ENCODE measurements around the gene COLQ. TPM values are rescaled to one million over a fixed set of nuclear protein-coding genes. Genes with fewer than 3 reads are reported as not detected.
"Not testable (repeated sequence)": the region's sequence is repeated elsewhere in the genome, so short reads cannot be mapped to it uniquely, and the experiment has no call there.

The COLQ gene
- total and polyA plus RNA-seq, 9 donors: 15.9 to 42.8 (median 32.8) TPM

GRCh38 chr3:15496341-15496664 lies 25.2 kb downstream of the COLQ start:
- no peaks in the 10 kb centered on the region for H3K9me3 ChIP-seq (replicated peaks; ENCODE audit: control insufficient read depth, low read depth, low read length)
- WGBS (ENCODE audit: insufficient coverage): 69% methylated on average over 6 of the region's 8 CpGs
- DNase-seq: peak; percentile 44
- no peaks in the 10 kb centered on the region for H3K27me3 ChIP-seq (ENCODE audit: control insufficient read depth, insufficient read depth, low read length)
- H3K4me1 ChIP-seq (ENCODE audit: control insufficient read depth, insufficient read depth, low read length): peaks cover 52% of the 10 kb centered on the region
- peak overlapping the region; percentile 65 for H3K27ac ChIP-seq (ENCODE audit: low read length)
- H3K36me3 ChIP-seq (ENCODE audit: control insufficient read depth, insufficient read depth, low read length): no peaks in the 10 kb centered on the region
- no peak overlapping the region for H3K4me3 ChIP-seq (ENCODE audit: low read length)

- H3K27ac ChIP-seq (ENCODE audit: low read length): peak overlapping the region; percentile 65
- H3K4me1 ChIP-seq (ENCODE audit: control insufficient read depth, insufficient read depth, low read length): peaks cover 46% of the 10 kb centered on the region
- DNase-seq: no peak
- H3K27me3 ChIP-seq (ENCODE audit: control insufficient read depth, insufficient read depth, low read length): no peaks in the 10 kb centered on the region
- WGBS (ENCODE audit: insufficient coverage): 37% methylated on average over 3 of the region's 9 CpGs
- no peaks in the 10 kb centered on the region for H3K36me3 ChIP-seq (ENCODE audit: control insufficient read depth, insufficient read depth, low read length)
- no peak overlapping the region for H3K4me3 ChIP-seq (ENCODE audit: low read length)
- no peaks in the 10 kb centered on the region for H3K9me3 ChIP-seq (replicated peaks; ENCODE audit: control insufficient read depth, low read depth, low read length)
These were observed 25.8 kb downstream of the COLQ start for GRCh38 chr3:15495461-15496340.

GRCh38 chr3:15493436-15493835 lies 28.1 kb downstream of the COLQ start:
- Histone ChIP-seq H3K9me3 (replicated peaks; ENCODE audit: control insufficient read depth, low read depth, low read length) (no peaks in the 10 kb centered on the region), H3K4me1 (ENCODE audit: control insufficient read depth, insufficient read depth, low read length) (peaks cover 36% of the 10 kb centered on the region), H3K27ac (ENCODE audit: low read length) (no peak overlapping the region), H3K27me3 (ENCODE audit: control insufficient read depth, insufficient read depth, low read length) (no peaks in the 10 kb centered on the region), H3K4me3 (ENCODE audit: low read length) (no peak overlapping the region), H3K36me3 (ENCODE audit: control insufficient read depth, insufficient read depth, low read length) (no peaks in the 10 kb centered on the region)
- 91% methylated on average over 5 of the region's 5 CpGs for WGBS (ENCODE audit: insufficient coverage)
- no peak for DNase-seq

GRCh38 chr3:15492847-15493360 lies 28.6 kb downstream of the COLQ start:
- no peaks in the 10 kb centered on the region for H3K27me3 ChIP-seq (ENCODE audit: control insufficient read depth, insufficient read depth, low read length)
- H3K9me3 ChIP-seq (replicated peaks; ENCODE audit: control insufficient read depth, low read depth, low read length): no peaks in the 10 kb centered on the region
- H3K27ac ChIP-seq (ENCODE audit: low read length): no peak overlapping the region
- 69% methylated on average over 2 of the region's 4 CpGs for WGBS (ENCODE audit: insufficient coverage)
- H3K4me1 ChIP-seq (ENCODE audit: control insufficient read depth, insufficient read depth, low read length): peaks cover 31% of the 10 kb centered on the region
- no peaks in the 10 kb centered on the region for H3K36me3 ChIP-seq (ENCODE audit: control insufficient read depth, insufficient read depth, low read length)
- H3K4me3 ChIP-seq (ENCODE audit: low read length): no peak overlapping the region
- DNase-seq: no peak

- no peaks in the 10 kb centered on the region for H3K9me3 ChIP-seq (replicated peaks; ENCODE audit: control insufficient read depth, low read depth, low read length)
- H3K36me3 ChIP-seq (ENCODE audit: control insufficient read depth, insufficient read depth, low read length): peaks cover 14% of the 10 kb centered on the region
- H3K27ac ChIP-seq (ENCODE audit: low read length): no peak overlapping the region
- H3K4me1 ChIP-seq (ENCODE audit: control insufficient read depth, insufficient read depth, low read length): peaks cover 19% of the 10 kb centered on the region
- 93% methylated on average over 8 of the region's 8 CpGs for WGBS (ENCODE audit: insufficient coverage)
- no peaks in the 10 kb centered on the region for H3K27me3 ChIP-seq (ENCODE audit: control insufficient read depth, insufficient read depth, low read length)
- no peak overlapping the region for H3K4me3 ChIP-seq (ENCODE audit: low read length)
- no peak for DNase-seq
These were observed 30.4 kb downstream of the COLQ start for GRCh38 chr3:15491143-15491542.

- DNase-seq: no peak
- H3K4me1 ChIP-seq (ENCODE audit: control insufficient read depth, insufficient read depth, low read length): peaks cover 12% of the 10 kb centered on the region
- H3K4me3 ChIP-seq (ENCODE audit: low read length): no peak overlapping the region
- H3K27me3 ChIP-seq (ENCODE audit: control insufficient read depth, insufficient read depth, low read length): no peaks in the 10 kb centered on the region
- peaks cover 20% of the 10 kb centered on the region for H3K36me3 ChIP-seq (ENCODE audit: control insufficient read depth, insufficient read depth, low read length)
- H3K9me3 ChIP-seq (replicated peaks; ENCODE audit: control insufficient read depth, low read depth, low read length): no peaks in the 10 kb centered on the region
- 80% methylated on average over 1 of the region's 2 CpGs for WGBS (ENCODE audit: insufficient coverage)
- H3K27ac ChIP-seq (ENCODE audit: low read length): no peak overlapping the region
These were observed 31.3 kb downstream of the COLQ start for GRCh38 chr3:15490158-15490557.

- H3K9me3 ChIP-seq (replicated peaks; ENCODE audit: control insufficient read depth, low read depth, low read length): no peaks in the 10 kb centered on the region
- H3K4me1 ChIP-seq (ENCODE audit: control insufficient read depth, insufficient read depth, low read length): no peaks in the 10 kb centered on the region
- no peaks in the 10 kb centered on the region for H3K27me3 ChIP-seq (ENCODE audit: control insufficient read depth, insufficient read depth, low read length)
- H3K36me3 ChIP-seq (ENCODE audit: control insufficient read depth, insufficient read depth, low read length): peaks cover 20% of the 10 kb centered on the region
- no peak overlapping the region for H3K4me3 ChIP-seq (ENCODE audit: low read length)
- H3K27ac ChIP-seq (ENCODE audit: low read length): no peak overlapping the region
- DNase-seq: no peak
- WGBS (ENCODE audit: insufficient coverage): 93% methylated on average over 9 of the region's 9 CpGs
These were observed 33.5 kb downstream of the COLQ start for GRCh38 chr3:15488002-15488401.

- no peak for DNase-seq
- H3K9me3 ChIP-seq (replicated peaks; ENCODE audit: control insufficient read depth, low read depth, low read length): no peaks in the 10 kb centered on the region
- H3K36me3 ChIP-seq (ENCODE audit: control insufficient read depth, insufficient read depth, low read length): peaks cover 20% of the 10 kb centered on the region
- no peak overlapping the region for H3K4me3 ChIP-seq (ENCODE audit: low read length)
- no peak overlapping the region for H3K27ac ChIP-seq (ENCODE audit: low read length)
- 96% methylated on average over 4 of the region's 4 CpGs for WGBS (ENCODE audit: insufficient coverage)
- no peaks in the 10 kb centered on the region for H3K27me3 ChIP-seq (ENCODE audit: control insufficient read depth, insufficient read depth, low read length)
- H3K4me1 ChIP-seq (ENCODE audit: control insufficient read depth, insufficient read depth, low read length): no peaks in the 10 kb centered on the region
These were observed 34.5 kb downstream of the COLQ start for GRCh38 chr3:15486979-15487378.

- Histone ChIP-seq H3K4me1 (ENCODE audit: control insufficient read depth, insufficient read depth, low read length) (no peaks in the 10 kb centered on the region), H3K9me3 (replicated peaks; ENCODE audit: control insufficient read depth, low read depth, low read length) (no peaks in the 10 kb centered on the region), H3K4me3 (ENCODE audit: low read length) (no peak overlapping the region), H3K27ac (ENCODE audit: low read length) (no peak overlapping the region), H3K36me3 (ENCODE audit: control insufficient read depth, insufficient read depth, low read length) (peaks cover 20% of the 10 kb centered on the region), H3K27me3 (ENCODE audit: control insufficient read depth, insufficient read depth, low read length) (no peaks in the 10 kb centered on the region)
- no CpG with 5 or more reads among the region's 2 CpGs for WGBS (ENCODE audit: insufficient coverage)
- no peak for DNase-seq
These were observed 35.5 kb downstream of the COLQ start for GRCh38 chr3:15486020-15486419.

GRCh38 chr3:15484551-15484950 lies 37.0 kb downstream of the COLQ start:
- not testable (repeated sequence) for H3K4me3 ChIP-seq (ENCODE audit: low read length); H3K27ac ChIP-seq (ENCODE audit: low read length); H3K9me3 ChIP-seq (replicated peaks; ENCODE audit: control insufficient read depth, low read depth, low read length); H3K27me3 ChIP-seq (ENCODE audit: control insufficient read depth, insufficient read depth, low read length); H3K4me1 ChIP-seq (ENCODE audit: control insufficient read depth, insufficient read depth, low read length); DNase-seq
- no CpG with 5 or more reads among the region's 6 CpGs for WGBS (ENCODE audit: insufficient coverage)
- peaks cover 20% of the 10 kb centered on the region for H3K36me3 ChIP-seq (ENCODE audit: control insufficient read depth, insufficient read depth, low read length)

Data from muscle of leg (tissue), 11 donors.